Superior temporal gyrus (tissue), 1 donor: ENCODE data around the gene PRKAR2B.
"Not testable (repeated sequence)": the region's sequence is repeated elsewhere in the genome, so short reads cannot be mapped to it uniquely, and the experiment has no call there.

ENCODE experiments used
- DNase-seq: peaks from one replicate; pipeline ENCODE4 v3.0.0-alpha.2; 2016; ENCODE audit errors: extremely low spot score

Gene PRKAR2B

DNA sequence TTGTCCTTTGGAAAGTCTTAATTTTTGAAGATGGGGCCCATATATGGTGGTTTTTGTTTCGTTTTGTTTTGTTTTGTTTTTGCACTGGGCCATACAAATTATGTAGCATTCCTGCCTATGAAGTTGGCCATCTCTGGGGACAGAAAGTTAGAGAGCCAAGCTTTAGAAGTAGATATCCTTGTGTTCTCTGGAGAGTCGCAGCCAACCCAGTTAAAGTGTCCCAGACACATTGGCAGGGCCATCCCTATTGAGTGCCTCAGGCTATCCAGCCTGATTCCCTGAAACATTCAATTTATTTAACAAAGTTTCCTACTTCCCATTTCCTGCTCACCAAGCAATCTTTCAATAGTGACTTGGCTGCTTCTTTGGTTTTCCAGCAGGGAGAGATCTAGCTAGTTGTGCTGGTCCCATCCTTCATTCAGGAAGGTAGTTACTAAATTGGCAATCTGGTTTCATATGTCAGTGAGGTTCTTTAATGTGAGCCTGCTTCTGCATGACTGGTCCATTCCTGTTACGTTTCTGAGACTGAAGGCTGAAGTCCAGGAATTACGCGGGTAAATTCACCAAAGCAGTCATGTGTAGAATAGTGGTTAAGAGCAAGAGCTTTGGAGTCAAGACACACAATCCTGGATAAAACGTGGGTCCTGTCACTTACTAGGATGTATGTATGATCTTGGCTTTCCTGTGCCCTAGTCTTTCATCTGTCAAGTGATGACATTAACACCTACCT is 75.0 kb downstream of the PRKAR2B start:
- no peak for DNase-seq

GRCh38 chr7:107122486-107122911 is 78.0 kb downstream of the PRKAR2B start:
- DNase-seq, result no peak

- no peak for DNase-seq
Observed at GRCh38 chr7:107123392-107123791, 78.9 kb downstream of the PRKAR2B start.

DNA sequence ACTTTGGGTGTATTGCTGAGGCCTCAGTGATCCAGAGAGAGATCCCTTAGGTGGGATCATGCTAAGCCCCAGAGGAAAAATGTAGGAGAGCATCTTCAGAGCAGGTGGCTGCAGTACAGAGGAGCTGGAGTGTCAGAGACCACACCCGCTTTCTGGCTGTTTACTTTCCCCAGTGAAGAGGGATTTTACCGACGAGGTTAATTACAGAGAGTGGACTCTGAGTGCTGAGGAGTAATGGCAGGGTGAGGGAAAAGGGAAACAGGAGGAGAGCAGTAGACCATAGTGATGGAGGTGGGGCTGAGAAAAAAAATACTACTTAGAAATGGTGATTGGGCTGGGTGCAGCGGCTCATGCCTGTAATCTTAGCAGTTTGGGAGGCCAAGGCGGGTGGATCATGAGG is 81.0 kb downstream of the PRKAR2B start:
- no peak for DNase-seq

DNA sequence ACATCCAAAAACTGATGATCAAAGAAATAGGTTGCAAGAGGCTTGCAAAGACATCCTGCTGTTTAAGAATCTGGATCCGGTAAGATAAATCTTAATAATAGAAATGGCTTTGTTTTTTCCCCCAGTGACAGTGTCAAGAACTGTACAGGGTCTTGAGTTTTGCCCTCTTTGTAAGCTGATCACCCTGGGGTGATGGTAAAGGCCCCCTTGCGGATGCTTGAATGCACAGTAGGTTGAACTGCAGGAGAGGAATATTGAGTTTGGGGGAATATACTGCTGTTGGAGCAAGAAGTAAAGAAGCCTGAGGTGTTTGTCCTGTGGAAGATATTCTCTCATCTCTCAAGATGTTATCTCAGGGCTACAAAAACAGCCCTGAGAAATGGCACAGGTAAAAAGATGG is 83.7 kb downstream of the PRKAR2B start:
- no peak for DNase-seq

DNA sequence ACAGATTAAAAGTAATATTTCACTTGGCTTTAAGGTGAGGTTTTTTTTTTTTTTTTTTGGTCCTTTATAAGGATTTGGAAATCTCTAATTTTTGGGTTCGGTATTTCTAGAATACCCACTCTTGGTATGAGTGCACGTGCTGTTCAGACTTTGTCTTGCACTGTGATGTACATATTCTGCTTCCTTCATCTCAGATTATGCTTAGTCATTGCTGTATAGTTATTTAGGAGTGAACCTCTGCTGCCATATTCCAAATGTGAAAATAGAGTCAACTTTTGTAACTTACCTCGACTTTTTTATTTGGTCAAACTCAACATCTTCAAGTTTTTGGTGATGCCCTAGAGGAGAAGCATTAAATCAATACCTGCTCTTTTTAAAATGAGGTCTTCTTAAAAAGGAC is 84.2 kb downstream of the PRKAR2B start:
- no peak for DNase-seq

GRCh38 chr7:107130487-107131220 is 86.1 kb downstream of the PRKAR2B start:
- DNase-seq, result no peak

GRCh38 chr7:107133396-107133795 is 88.9 kb downstream of the PRKAR2B start:
- no peak for DNase-seq

DNA sequence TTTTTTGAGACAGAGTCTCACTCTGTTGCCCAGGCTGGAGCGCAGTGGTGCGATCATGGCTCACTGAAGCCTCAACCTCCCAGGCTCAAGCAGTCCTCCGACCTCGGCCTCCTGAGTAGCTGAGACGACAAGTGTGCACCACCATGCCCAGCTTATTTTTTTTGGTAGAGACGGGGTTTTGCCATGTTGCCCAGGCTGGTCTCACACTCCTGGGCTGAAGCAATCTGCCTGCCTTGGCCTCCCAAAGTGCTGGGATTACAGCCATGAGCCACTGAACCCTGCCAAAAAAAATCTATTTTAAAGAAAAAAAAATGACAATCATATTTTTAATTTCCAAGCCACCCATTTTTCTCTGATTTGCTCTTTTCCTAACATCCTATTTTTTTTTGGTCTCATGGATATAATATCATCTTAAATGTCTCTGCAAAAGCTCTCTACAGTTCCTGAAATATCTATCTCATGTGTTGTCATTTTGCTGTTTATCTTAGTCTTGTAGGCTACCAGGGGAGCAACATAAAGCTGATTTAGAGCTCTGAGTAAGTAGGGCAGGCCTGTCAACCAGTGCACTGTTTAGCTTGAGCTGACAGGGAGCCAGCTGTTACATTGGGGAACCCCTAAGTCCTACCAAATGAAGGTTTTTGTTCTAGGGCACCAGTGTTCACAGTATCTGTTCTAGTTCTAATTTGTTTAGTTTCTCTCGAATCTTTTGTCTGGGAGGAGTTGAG is 94.4 kb downstream of the PRKAR2B start:
- no peak for DNase-seq

DNA sequence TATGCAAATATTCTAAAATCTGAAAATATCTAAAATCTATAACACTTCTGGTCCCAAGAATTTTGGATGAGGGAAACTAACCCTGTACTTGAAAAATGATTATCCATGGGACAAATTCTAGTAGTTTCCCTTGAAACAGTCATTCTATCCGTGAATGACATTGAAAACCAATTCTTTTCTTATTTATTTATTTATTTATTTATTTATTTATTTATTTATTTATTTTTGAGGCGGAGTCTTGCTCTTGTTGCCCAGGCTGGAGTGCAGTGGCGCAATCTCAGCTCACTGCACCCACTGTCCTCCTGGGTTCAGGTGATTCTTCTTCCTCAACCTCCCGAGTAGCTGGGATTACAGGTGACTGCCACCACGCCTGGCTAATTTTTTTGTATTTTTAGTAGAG is 99.4 kb downstream of the PRKAR2B start:
- DNase-seq, result not testable (repeated sequence)

GRCh38 chr7:107145067-107145838 is 100.7 kb downstream of the PRKAR2B start:
- no peak for DNase-seq

GRCh38 chr7:107147464-107148393 is 103.2 kb downstream of the PRKAR2B start:
- DNase-seq, result peak; percentile 81

DNA sequence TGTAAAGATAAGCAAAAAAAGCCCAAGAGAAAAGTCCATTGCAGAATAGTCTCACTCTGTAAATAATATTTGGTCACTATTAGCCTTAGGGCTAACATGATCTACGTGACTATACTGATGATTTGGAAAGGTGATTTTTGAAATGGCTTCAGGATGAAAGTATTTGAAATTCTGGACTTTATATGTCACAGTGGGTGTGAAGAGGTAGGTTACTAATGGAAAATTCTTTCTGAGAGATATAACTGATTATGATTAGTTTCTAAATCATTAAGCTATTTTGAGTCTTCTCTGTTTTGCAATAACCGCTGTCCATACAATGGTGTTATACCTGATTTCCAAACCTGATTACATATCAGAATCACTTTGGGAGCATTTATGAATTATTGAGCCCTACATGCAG is 104.2 kb downstream of the PRKAR2B start:
- DNase-seq, result no peak

- DNase-seq, result no peak
Observed at GRCh38 chr7:107149863-107150262, 105.4 kb downstream of the PRKAR2B start.

DNA sequence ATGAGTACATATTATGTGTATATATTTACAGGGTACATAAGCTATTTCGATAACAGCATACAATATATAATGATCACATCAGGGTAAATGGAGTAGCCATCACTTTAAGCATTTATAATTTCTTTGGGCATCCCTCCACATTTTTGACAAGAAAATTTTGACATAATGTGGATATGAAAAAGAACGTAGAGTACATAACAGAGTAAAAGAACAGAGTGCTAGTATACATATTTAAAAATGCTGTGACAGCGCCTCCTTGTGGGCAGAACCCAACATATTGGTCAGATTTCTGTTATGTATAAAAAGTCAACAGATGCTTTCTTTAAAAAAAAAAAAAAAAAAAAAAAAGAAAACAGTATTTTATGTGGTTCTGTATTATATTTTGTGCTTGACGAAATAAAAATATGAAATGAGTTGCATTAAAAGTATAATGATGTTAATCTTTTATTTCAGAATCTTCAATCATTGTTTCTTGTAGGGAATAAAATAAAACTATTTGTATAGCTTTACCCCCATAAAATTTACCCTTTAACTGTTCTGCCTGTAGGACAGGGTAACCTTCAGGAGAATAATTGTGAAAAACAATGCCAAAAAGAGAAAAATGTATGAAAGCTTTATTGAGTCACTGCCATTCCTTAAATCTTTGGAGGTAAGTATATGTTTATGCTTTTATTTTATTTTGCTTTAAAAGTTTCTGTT is 106.0 kb downstream of the PRKAR2B start:
- peak; percentile 91 for DNase-seq

GRCh38 chr7:107151538-107151937 is 107.0 kb downstream of the PRKAR2B start:
- no peak for DNase-seq

GRCh38 chr7:107152011-107152410 is 107.5 kb downstream of the PRKAR2B start:
- DNase-seq, result no peak

DNA sequence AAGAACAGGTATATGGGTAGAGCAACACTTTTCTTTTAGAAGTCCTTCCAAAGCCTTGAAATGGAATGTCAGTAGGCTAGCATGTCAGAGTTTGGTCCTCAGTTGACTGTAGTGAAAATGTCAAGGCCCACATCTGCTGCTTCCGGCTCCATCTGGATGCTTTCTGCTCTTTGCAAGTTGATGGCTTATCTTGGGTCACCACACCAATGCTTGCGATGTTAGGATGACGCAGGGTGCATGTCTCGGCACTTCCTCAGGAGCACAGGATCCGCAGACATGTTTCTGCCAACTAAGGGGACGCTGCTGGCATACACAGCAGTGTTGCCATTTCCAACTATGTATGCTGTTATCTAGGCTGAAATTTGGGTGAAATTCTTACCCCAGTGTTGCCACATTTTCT is 110.3 kb downstream of the PRKAR2B start:
- DNase-seq, result no peak

DNA sequence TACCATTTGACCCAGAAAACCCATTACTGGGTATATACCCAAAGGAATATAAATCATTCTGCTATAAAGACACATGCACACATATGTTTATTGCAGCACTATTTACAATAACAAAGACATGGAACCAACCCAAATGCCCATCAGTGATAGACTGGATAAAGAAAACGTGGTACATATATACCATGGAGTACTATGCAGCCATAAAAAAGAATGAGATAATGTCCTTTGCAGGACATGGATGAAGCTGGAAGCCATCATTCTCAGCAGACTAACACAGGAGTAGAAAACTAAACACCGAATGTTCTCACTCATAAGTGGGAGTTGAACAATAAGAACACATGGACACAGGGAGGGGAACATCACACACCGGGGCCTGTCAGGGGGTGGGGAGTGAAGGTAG is 111.2 kb downstream of the PRKAR2B start:
- DNase-seq, result not testable (repeated sequence)

- DNase-seq, result no peak
Observed at GRCh38 chr7:107157091-107157490, 112.6 kb downstream of the PRKAR2B start.
